Activated gamma-delta T cell treated with Interleukin-2 at 50 U/mL for 16 hours (primary cell): ENCODE measurements around the gene DIP2C.
"Not testable (repeated sequence)": the region's sequence is repeated elsewhere in the genome, so short reads cannot be mapped to it uniquely, and the experiment has no call there.

Experiments used
- DNase-seq: peaks from one replicate; pipeline ENCODE4 v3.0.0-alpha.2; 2020

The DIP2C gene

DNA sequence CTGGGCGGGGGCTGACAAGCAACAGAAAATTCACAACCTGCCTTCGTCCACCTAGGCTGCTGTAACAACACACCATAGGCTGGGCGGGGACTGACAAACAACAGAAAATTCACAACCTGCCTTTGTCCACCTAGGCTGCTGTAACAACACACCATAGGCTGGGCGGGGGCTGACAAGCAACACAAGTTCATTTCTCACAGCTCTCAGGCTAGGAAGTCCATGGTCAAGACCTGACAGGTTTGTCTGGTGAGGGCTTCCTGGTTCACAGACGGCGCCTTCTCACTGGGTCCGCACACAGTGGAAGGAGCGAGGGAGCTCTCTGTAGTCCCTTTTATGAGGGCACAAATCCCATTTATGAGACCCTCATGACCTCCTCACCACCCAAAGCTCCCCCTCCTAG is 52.2 kb downstream of the DIP2C start:
- no peak for DNase-seq

DNA sequence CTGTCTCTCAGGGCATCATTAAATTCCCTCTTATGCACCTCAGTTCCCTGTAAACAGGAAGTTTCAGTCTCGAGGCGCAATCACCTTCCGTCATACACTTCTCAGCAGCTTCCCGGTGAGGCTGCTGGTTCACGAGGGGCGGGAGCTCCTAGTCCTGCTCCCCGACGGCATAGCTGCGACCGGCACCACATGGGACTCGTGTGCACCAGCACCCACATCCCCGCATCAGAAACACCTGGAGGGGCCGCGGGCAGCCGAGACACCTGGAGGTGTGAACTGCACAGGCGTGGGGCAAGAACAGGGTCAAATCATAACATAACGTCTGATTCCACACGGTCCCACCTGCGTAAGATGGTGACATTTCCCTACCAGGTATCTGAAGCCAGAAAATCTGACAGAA is 52.7 kb downstream of the DIP2C start:
- no peak for DNase-seq

DNA sequence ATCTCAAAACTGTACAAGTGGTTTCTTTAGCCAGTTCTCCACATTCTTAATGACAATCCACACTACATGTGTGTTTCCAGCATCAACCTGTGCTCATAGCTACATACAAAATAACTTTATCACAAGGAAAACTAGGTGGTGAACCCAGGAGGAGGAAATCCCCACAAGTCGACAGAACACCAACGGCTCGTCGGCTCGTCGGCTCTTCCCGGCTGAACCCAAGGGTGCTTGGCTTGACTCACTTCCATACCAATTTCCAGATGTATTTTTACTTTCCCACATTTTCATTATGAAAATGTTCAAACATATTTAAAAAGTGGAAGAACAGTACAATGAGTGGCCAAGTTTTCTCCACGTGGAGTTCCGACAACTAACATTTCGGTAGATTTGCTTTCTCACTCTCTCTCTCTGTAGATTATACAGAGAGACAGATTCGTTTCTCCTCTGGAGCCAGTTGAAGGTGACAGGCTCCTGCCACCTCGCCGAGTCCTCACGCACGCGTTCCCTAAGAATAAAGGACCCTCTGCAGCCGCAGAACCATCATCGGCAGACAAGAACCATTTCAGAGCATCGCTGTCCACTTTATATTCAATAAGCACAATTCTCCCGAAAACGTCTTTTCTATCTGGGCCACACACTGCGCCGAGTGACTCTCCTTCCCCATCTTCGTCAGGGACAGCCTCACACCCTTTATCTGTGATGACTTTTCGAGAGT is 53.3 kb downstream of the DIP2C start:
- DNase-seq = no peak

DNA sequence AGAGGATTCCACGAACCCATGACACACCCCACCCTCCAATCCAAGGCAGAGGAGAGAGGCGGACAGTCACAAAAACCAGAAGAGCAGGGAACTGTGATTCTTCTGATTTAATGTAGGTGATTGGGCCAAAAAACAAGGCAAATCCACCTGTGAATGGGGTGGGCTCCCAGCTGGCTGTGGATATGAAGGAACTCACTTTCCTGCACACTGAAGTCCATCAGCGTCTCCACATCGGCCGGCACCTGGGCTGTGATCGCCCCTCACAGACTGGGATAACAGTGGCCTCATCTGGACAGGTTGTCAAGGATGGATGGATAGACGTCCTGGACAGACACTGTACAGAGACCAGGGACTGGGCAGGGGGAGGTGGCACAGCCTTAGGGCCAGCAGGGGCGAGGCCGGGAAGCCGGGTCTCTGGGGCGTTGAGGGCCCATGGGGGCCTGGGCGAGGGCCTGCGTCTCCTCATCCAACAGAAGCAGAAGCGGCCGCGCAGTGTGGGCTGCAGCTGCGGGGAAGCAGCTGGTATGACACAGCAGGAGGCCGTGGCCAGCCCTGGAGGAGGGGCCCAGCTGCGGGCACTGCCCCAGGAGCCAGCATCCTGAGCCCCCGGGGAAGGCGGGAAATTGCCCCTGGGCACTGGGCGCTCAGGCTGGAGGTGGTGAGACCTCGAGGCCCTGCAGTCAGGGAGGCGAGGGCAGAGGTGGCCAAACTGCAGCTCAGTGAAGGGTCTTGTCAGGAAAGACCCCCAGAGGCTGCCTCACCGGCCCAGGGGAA is 54.2 kb downstream of the DIP2C start:
- DNase-seq = no peak

DNA sequence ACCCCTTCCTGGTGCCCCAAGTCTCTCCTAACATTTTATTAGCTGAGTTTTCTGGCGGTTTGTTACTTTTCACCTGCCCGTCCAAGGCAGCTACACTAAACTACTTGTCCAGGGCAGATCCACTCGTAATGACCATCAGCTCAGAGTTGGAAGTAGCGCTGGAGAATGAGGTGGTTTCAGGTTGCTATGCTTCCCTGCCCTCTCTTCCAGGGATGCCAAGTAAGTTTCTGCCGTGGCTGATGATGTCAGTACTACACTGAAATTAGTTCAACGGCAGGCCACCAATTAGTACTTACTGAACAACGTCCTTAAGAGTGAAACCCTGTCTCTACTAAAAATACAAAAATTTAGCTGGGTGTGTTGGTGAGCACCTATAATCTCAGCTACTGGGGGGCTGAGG is 55.2 kb downstream of the DIP2C start:
- DNase-seq = no peak

DNA sequence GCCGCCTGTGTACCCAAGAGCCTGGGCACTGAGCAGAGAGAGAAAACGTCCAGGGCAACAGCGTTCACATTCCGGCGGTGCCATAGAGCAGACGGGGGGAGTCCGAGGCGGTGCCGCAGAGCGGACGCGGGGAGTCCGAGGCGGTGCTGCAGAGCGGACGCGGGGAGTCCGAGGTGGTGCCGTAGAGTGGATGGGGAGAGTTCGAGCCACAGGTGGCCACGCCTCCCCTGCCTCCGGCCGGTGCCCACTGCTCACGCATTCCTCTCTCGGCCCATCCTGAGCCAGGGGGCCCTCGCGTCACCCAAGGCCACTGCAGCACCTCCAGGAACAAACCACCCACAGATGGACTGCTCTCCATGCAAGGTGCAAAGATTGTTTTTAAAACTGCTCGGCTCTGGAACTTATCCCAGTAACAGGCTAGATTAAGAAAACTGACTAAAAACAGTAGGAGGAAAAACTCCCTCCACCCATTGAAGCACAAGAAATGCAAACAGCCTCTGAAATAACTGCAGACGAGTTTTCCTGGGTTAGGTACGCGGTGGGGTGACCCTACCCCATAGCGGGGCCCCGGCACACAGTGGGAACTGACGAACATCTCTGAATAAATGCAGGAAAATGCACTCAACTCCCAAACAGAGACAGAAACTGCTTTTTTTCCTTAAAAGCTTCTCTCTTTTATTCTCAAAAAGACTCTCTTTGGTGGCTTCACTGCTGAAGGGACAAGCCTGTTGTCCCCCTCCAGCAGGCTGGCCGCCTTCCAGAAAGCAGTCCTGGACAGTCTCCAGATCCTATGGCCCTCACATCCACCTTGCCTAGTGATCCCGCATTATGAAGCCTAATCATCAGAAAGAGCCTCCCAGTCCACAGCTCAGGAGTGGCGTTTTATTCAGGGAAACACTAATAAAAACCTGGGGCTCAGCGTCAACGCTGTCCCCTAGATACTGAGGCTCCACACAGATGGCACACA is 55.9 kb downstream of the DIP2C start:
- no peak for DNase-seq

DNA sequence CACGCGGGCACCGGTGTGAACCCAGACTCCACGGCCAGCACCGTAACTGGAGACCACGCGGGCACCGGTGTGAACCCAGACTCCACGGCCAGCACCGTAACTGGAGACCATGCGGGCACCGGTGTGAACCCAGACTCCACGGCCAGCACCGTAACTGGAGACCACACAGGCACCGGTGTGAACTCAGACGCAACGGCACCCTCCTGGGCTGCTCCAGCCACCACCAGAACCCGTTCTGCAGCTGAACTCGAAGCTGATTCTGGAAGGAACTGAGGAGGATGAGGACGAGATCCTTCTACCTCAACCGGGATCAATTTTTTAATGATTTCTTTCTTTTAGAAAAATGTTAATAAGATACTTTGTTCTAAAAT is 56.7 kb downstream of the DIP2C start:
- DNase-seq = not testable (repeated sequence)

DNA sequence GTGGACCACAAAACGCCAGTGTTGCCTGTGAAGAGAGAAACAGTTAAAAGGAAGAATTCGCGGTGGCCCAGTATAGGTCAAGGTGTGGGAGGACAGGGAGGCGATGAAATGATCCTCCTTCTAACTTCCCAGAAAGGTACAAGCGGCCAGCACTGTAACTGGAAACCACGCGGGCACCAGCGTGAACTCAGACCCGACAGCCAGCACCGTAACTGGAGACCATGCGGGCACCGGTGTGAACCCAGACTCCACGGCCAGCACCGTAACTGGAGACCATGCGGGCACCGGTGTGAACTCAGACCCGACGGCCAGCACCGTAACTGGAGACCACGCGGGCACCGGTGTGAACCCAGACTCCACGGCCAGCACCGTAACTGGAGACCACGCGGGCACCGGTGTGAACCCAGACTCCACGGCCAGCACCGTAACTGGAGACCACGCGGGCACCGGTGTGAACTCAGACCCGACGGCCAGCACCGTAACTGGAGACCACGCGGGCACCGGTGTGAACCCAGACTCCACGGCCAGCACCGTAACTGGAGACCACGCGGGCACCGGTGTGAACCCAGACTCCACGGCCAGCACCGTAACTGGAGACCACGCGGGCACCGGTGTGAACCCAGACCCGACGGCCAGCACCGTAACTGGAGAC is 57.2 kb downstream of the DIP2C start:
- DNase-seq = not testable (repeated sequence)

DNA sequence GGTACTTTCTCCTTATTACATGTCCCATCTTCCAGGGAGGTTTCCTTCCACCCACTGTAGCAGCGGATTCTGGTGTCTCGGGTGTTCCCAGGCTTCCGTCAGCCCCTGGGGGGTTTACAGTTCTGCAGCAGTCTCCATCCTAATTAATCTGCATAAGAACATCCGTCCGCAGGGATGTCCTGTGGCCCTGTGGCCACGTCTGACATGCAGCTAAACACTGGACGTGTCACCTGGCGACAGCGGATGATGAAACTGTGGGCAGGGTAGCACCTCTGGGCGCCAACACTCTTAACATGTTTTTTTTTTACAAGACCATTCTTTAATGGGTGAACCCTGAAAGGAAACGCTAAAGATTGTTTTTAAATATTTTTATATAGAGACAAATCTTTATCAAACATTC is 58.2 kb downstream of the DIP2C start:
- DNase-seq = no peak

DNA sequence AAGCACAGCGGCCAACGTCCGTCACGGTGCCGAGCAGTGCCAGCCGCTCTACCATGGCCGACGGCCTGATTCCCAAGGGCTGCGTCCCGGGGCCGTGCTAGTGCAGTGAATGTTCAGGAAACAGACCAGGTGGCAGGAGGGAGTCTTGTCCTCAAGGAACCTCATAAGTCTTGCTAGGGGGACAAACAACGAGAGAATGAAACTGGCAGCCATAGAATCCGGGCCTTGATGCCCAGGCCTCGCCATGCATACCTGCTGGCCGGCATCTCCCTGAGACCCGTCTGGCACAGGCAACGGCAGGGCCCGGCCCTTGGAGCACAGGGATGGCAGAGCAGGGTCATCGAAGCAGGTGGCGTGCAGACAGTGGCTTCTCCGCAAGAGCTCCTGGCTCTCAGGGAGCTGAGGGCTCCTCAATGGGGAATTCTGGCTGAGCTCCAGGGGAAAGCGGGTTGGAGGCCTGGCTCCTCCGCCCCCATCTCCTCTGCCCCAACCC is 58.8 kb downstream of the DIP2C start:
- no peak for DNase-seq

DNA sequence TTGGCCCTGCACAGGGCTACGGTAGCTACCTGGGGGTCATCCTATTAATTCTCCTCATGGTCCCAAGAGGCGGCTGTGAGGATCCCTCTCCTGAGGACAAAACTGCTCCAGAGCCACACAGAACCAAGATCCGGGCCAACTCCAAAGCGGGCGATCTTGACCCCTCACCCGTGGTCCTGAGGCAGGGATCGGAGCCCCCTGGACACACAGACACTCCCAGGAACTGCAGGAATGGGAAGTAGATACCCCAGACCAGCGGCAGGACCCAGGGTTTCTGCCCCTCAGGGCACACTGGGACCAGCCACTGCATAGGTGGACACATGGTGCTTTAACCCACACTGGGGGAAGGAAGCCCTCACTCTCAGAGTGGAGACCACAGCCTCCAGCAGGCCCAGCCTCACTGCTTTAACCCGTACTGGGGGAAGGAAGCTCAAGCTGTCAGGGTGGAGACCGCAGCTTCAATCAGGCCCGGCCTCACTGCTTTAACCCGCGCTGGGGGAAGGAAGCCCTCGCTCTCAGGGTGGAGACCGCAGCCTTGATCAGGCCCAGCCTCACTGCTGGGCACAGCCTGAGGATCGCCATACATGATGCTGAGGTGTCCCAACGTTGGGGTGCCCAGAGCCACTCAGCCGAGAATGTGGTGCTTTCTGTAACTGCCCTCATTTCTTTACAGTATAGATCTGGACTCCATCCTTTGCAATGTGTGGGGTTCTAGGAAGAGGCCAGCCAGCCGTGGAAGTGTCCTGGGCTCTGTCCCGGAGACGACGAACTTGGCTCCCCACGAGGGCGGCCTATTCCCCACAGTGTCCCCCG is 60.1 kb downstream of the DIP2C start:
- DNase-seq = no peak

DNA sequence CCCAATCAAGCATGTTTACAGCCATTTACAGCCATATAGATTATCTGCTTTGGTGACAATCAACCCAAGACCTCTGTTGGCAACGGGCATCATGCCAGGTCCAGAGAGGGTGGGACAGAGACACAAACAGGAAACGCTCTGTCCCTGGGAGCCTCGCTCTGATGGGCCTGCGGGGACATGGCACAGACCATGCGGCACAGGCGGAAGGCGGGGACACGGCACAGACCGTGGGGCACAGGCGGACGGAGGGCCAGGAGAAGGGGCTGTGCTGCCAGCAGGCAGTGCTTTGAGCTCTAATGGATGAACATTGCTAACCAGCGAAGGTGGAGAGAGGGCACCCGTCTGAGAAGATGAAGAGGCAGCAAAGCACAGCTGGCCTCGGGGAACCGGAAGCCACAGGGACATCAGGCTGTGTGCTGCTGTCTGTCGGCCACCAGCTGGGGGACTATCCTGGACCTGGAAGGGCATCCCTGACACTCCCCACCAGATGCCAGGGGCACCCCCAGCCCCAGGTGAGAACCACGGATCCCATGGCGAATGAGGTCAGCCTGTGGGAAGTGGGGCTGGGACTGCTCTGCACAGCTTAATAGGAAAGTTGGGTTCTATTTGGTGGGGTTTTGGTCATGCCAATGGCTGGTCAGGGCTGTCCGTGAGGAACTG is 61.0 kb downstream of the DIP2C start:
- no peak for DNase-seq

DNA sequence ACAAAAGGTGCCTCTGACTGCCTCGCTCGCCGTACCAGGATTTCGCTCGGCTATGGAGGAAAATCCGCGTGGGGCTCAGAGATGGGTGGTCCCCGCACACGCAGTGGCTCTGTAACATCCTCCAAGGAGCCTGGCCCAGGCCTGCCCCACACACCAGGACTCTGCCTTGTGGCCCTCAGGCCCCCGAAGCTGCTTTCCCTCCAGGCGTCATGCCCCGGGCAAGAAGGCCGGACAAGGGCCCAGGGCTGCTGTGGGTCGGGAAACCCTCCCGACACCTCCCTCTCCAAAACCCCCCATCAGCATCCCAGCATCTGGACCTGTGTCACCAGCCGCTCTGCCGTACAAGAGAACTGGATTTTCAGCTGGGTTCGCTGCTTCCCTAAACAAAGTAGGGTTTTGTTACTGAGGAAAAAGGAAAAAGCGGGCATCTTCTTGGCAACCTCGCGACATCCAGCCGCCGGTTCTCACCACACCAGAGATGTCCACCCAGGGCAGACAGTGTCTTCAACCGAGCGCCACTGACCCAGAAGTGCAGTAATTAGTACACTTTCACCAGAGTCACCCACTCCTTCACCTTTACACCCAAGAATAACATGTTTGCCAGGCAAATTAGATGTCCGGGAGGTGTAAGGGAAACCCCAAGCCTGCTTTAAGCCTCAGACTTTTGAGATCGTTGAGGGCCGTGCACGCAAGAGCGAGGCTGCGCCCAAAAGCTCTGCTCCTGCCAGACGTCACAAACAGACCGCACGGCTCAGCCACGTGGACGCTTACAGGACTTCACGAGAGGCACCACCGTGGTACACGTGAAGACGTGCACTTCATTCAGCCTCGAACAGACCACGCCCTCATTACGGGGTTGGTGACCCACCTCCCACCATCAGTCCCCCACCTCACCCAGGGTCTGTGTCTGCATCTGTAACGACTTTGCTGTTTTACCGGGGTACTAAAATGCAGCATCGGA is 62.2 kb downstream of the DIP2C start:
- DNase-seq = no peak

DNA sequence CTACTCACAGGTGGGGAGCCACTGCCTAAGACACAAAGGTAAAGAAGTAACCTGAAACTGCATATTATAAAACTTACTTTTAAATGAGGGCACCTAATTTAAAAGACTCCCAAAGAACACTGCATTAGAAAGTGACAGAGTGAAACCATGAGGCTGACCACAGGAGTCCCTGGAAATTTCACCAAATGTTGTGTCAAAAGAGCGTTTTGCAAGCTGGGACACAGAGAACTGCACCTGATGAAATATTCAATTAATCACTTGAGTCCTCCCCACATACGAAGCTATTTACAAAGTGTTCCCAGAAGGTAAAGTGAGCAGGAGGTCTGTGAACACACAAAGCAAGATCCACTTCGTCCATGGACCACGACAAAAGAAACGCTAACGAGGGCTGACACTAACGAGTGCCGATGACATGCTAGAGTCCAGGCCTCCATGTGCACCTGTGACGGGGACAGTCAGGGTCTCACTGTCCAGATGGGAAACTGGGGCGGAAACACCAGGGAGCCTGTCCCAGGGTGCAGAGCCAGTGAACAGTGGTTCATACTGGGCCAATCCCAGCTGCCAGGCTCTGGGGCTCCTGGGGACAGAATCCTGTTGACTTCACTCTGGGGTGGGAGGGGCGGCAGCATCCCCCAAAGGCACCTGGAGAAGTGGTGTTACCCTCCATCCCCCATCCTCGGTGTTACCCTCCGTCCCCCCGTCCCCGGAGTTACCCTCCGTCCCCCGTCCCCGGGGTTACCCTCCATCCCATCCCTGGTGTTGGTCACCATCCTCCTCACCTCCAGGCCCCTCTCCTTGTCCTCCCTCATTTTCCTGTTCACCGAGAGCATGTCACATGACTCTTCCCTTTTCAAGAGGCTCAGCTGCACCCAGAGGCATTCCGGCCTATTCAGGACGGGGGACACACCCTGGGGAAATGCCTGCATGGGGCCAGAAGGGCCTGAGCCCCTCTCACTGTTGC is 63.4 kb downstream of the DIP2C start:
- no peak for DNase-seq

DNA sequence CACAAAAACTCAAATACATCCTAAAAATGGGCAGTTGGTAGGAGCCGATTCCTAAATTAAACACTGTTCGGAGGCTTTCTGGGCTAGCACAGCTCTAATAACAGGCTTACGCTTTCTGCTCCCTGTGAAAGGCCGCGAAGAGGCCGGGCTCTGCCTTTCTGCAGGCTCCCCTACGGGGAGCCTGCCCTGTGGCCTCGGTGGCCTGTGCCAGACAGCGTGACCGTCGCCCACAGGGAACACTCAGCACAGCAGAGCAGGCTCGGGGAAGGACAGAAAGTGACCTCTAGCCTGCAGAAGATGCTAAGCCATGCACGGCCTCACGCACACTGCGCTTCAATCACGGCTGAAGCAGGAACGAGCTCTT is 64.2 kb downstream of the DIP2C start:
- DNase-seq = no peak

DNA sequence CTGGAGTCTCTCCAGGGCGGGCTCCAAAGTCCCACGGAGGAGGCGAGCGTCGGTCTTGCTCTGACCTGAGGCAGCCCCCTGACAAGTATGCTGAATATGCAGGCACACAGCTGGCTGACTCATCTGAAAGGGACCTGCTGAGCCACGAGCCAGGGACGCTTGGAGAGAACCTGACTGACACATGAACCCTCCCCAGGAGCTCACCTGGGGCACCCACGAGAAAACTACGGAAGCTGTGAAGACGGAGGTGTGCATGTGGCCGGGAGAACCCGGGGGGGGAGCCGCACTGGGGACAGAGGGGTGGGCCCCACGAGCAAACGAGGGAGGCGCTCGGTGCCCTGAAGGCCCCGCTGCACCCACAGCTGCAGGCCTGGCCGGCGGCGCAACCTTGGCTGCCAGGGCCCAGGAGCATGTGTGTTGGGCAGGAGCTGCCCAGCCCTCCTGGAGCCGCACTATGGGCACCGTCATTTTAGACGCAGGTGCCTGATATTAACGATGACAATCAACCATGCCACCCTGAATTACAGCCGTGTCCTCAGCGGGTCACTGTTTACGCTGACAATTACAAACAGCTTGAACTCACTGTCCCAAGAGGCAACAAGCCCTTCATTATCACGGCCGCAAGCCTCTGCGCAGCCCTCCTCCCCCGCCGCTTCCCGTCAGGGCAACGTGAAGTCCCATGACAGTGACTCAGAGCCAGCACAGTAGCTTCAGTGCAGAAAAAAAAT is 64.7 kb downstream of the DIP2C start:
- no peak for DNase-seq

DNA sequence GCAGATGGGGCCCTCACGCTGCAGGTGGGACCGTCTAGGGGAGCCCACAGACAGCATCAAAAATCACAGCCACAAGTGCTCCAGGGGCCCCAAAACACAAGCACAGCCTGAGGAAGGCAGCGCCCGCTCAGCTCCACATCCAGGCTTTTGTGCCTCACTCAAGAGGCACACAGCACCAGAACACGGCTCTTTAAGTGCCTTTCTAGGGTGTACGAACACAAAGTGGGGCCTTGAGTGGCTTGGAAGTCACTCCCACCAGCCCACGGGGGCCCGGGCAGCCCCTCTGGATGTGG is 65.2 kb downstream of the DIP2C start:
- DNase-seq = no peak
